Adrenal gland (tissue), 12 donors: ENCODE measurements around the gene RXFP4. TPM values are rescaled to one million over a fixed set of nuclear protein-coding genes. Genes with fewer than 3 reads are reported as not detected.

Experiments
- DNase-seq, 7 donors: peaks; one replicate each; pipeline ENCODE4 v3.0.0-alpha.2; 2019 to 2020
- H3K27ac ChIP-seq, 5 donors: fragments of 200-600 bp; sonication (generic) in 4 of 5; 1 replicate in 3 of 5; 2 replicates in 2 of 5; pipeline versions ENCODE4 v1.5.1 to v1.8.0; 2016 to 2020; ENCODE audit warnings: mild to moderate bottlenecking in 1 of 5
- H3K27me3 ChIP-seq: fragments of 200-600 bp; 2 replicates; pipeline ENCODE4 v1.8.0; 2021
- H3K36me3 ChIP-seq, 2 donors: fragments of 200-600 bp; replicated peaks in 1 of 2; 1 replicate in 1 of 2; 2 replicates in 1 of 2; pipeline versions ENCODE4 v1.5.1 to v1.8.0; 2018 to 2022
- H3K4me1 ChIP-seq, 2 donors: fragments of 200-600 bp; replicated peaks in 1 of 2; 1 replicate in 1 of 2; 2 replicates in 1 of 2; pipeline versions ENCODE4 v1.5.1 to v1.8.0; 2018 to 2021
- H3K4me3 ChIP-seq, 4 donors: fragments of 200-600 bp; sonication (generic) in 3 of 4; one replicate each; pipeline ENCODE4 v1.5.1; 2016 to 2018
- H3K9me3 ChIP-seq, 3 donors: fragments of 200-600 bp; sonication (generic) in 1 of 3; replicated peaks in 1 of 3; 1 replicate in 2 of 3; 2 replicates in 1 of 3; pipeline versions ENCODE4 v1.5.1 to v1.8.0; 2016 to 2021
- POLR2A ChIP-seq, 2 donors: fragments of 450-650 bp; IDR thresholded peaks; one replicate each; pipeline ENCODE4 v1.6.1; 2017; ENCODE audit warnings: antibody characterized with exemption in 2 of 2, mild to moderate bottlenecking in 2 of 2, moderate library complexity in 1 of 2
- WGBS, 4 donors: extraction: QIAGEN DNeasy Blood & Tissue Kit in 2 of 4; methylation state at CpG; one replicate each; pipeline versions ENCODE4 v1.1.5 to v1.1.7; 2013 to 2017; 5-methylcytosine and 5-hydroxymethylcytosine counted together
- intact Hi-C, 2 donors: fragments of 100-400 bp; cut with DNase I; formaldehyde crosslinking; loops; one replicate each; pipeline versions ENCODE4 v1.14.1 to v1.15.0; 2022 to 2023
- polyA plus RNA-seq, 3 donors: library from polyadenylated mRNA; stranded (reverse); fragments of 200-250 nt in 2 of 3; fragments of 350-450 nt in 1 of 3; fragmentation: Illumina TruSeq in 1 of 3; extraction: RNeasy Lipid Tissue Mini Kit (QIAGEN cat#74804) in 1 of 3; gene quantifications; one replicate each; pipeline ENCODE4 v1.2.3, GENCODE V29; 2013 to 2014
- total RNA-seq, 9 donors: library from RNA; depleted of rRNA in 4 of 9; stranded (reverse); fragments of >200 nt in 4 of 9; fragments of 120-200 nt in 1 of 9; fragmentation: NEBNext Ultra II Directional in 1 of 9; extraction: Animal tissue kit (Norgen Biotek cat#: 25700) in 1 of 9; gene quantifications; one replicate each; pipeline versions ENCODE4 v1.1.0 to v1.2.4, GENCODE V29; 2013 to 2023
- TF ChIP-seq, protein P1 (sequence below), 6 experiments: fragments of 450-650 bp in 4 of 6; fragments of 200-600 bp in 2 of 6; sonication (generic) in 1 of 6; IDR thresholded peaks; 1 replicate in 5 of 6; 2 replicates in 1 of 6; pipeline versions ENCODE4 v1.5.1 to v1.8.0; 2016 to 2021; ENCODE audit warnings: antibody characterized with exemption in 6 of 6, mild to moderate bottlenecking in 2 of 6, moderate library complexity in 1 of 6
- donor health status: healthy with polysubstance abuse.
- donor health status: Bipolar disorder and iron deficiency.
- donor health status: DM: yes; HTN: yes; CAD: no.
- donor health status: DM: no; HTN: no; CAD: no.
- donor health status: DM: no; HTN: no; CAD: no.
- donor health status: DM: yes; HTN: yes; CAD: no.

RXFP4 gene
- total and polyA plus RNA-seq, 12 donors: not detected

DNA sequence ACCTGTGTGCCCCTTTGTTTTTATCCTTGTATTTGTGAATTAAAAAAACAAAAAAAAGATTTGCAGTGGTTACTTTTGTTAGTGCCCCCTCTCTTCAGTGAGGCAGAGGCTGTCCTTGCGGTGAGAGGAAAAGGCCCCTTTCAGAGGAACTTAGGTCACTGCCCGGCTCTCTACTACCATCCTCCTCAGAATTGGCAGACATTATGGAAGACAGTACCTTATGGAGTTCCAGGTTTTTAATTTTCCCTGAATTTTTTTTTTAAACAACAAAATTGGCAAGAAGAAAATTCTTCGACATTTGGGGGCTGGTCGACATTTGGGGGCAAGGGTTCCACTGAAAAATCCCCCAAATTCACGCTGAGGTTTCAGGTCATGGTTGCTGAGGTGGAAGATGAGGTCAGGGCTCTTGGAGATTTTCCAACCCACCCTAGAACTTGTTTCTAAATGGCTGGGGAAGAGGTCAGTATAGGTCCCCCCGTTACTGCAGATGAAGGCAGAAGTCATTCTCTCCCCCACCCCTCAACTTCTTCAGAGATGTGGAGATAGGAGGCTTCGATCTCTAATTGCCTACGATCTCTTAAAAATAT lies 5.3 kb downstream of the RXFP4 start:
- Histone ChIP-seq H3K4me3 (no peak overlapping the region), H3K4me1 (peaks cover 0 to 9% of the 10 kb centered on the region in 2 donors), H3K27ac (no peak overlapping the region), H3K27me3 (no peaks in the 10 kb centered on the region), H3K9me3 (no peaks in the 10 kb centered on the region), H3K36me3 (peaks cover 0 to 45% of the 10 kb centered on the region in 2 donors)
- intact Hi-C loops: loop anchor here in 1 of 2 donors (10.0 kb wide), 1 partner anchor 118 kb away; the partner anchor contains the start of gene RAB25
- 78 to 83% (median 79%) methylated on average over 8 of the region's 8 CpGs for WGBS, 4 donors
- DNase-seq: no peak
- TF ChIP-seq, protein P1, sequence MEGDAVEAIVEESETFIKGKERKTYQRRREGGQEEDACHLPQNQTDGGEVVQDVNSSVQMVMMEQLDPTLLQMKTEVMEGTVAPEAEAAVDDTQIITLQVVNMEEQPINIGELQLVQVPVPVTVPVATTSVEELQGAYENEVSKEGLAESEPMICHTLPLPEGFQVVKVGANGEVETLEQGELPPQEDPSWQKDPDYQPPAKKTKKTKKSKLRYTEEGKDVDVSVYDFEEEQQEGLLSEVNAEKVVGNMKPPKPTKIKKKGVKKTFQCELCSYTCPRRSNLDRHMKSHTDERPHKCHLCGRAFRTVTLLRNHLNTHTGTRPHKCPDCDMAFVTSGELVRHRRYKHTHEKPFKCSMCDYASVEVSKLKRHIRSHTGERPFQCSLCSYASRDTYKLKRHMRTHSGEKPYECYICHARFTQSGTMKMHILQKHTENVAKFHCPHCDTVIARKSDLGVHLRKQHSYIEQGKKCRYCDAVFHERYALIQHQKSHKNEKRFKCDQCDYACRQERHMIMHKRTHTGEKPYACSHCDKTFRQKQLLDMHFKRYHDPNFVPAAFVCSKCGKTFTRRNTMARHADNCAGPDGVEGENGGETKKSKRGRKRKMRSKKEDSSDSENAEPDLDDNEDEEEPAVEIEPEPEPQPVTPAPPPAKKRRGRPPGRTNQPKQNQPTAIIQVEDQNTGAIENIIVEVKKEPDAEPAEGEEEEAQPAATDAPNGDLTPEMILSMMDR (IDR thresholded peaks at IDR 0.05): no peak
- TF ChIP-seq POLR2A (IDR thresholded peaks at IDR 0.05): no peak

- Histone ChIP-seq H3K4me1 (peaks cover 0 to 3% of the 10 kb centered on the region in 2 donors), H3K27ac (no peak overlapping the region), H3K36me3 (peaks cover 0 to 51% of the 10 kb centered on the region in 2 donors), H3K4me3 (no peak overlapping the region), H3K9me3 (no peaks in the 10 kb centered on the region), H3K27me3 (no peaks in the 10 kb centered on the region)
- 73 to 87% (median 81%) methylated on average over 4 of the region's 4 CpGs for WGBS, 4 donors
- intact Hi-C loops: loop anchor here in 1 of 2 donors (10.0 kb wide), 1 partner anchor 118 kb away; the partner anchor contains the start of gene RAB25
- no peak for DNase-seq
- no peak for TF ChIP-seq POLR2A (IDR thresholded peaks at IDR 0.05)
- TF ChIP-seq, protein P1 (IDR thresholded peaks at IDR 0.05): no peak
These were observed 5.9 kb downstream of the RXFP4 start for GRCh38 chr1:155947292-155947691.

GRCh38 chr1:155947741-155948140 lies 6.3 kb downstream of the RXFP4 start:
- no peaks in the 10 kb centered on the region for H3K9me3 ChIP-seq
- peaks cover 0 to 55% of the 10 kb centered on the region in 2 donors for H3K36me3 ChIP-seq
- H3K4me1 ChIP-seq: no peaks in the 10 kb centered on the region
- no peaks in the 10 kb centered on the region for H3K27me3 ChIP-seq
- no peak overlapping the region for H3K27ac ChIP-seq
- no peak overlapping the region for H3K4me3 ChIP-seq
- WGBS, 4 donors: 89 to 96% (median 93%) methylated on average over 1 to 8 of the region's 8 CpGs
- TF ChIP-seq POLR2A (IDR thresholded peaks at IDR 0.05): no peak
- TF ChIP-seq, protein P1 (IDR thresholded peaks at IDR 0.05): no peak
- DNase-seq: no peak
- intact Hi-C loops: loop anchor here in 1 of 2 donors (10.0 kb wide), 1 partner anchor 117 kb away; the partner anchor contains the start of gene RAB25

- Histone ChIP-seq H3K27ac (no peak overlapping the region), H3K27me3 (no peaks in the 10 kb centered on the region), H3K4me1 (no peaks in the 10 kb centered on the region), H3K4me3 (no peak overlapping the region), H3K36me3 (peaks cover 0 to 72% of the 10 kb centered on the region in 2 donors), H3K9me3 (no peaks in the 10 kb centered on the region)
- TF ChIP-seq, protein P1 (IDR thresholded peaks at IDR 0.05): no peak
- TF ChIP-seq POLR2A (IDR thresholded peaks at IDR 0.05): no peak
- WGBS, 4 donors: 95 to 100% (median 97%) methylated on average over 8 to 27 of the region's 27 CpGs
- intact Hi-C loops: no loop called here
- no peak for DNase-seq
These were observed 9.4 kb downstream of the RXFP4 start for GRCh38 chr1:155950829-155951228.
